GM21576 (cell line): Measurements from ENCODE around the gene ESYT3.

ENCODE experiments used
- ATAC-seq: cut with Tn5 transposase; IDR thresholded peaks from one replicate; pipeline ENCODE4 v1.9.1; 2021; ENCODE audit warnings: mild to moderate bottlenecking, moderate library complexity; ENCODE audit not compliant: unreplicated experiment

Gene ESYT3

DNA sequence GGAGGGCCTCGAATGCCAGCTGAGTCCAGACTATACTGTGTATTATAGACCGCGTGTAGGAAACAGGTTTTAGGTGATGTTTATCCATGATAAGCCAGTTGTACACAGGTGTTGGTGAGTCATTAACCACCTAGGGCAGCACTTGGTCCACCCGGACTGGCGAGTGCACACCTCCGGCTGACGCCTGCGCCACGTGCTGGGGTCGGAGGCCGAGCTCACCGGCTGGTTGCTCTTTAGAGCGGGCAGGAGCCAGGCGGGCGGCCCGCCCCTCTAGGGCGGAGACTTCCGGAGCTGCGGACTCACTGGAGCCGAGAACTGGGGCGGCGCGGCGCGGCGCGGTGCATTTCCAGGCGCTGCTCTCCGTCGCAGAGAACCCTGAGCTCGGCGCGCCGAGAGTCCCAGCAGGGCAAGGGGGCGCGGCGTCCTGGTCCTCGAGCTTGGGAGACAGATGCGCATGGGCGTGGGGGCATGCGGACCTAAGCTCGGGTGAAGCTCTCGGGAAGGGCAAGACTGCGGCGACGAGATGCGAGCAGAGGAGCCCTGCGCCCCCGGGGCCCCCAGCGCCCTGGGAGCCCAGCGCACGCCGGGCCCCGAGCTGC, at the start of gene ESYT3:
TSS of gene ESYT3 (plus strand) at position 341 of the 599 bp plus-strand sequence. CDS start at position 524, 183 bp downstream.
- no peak for ATAC-seq

DNA sequence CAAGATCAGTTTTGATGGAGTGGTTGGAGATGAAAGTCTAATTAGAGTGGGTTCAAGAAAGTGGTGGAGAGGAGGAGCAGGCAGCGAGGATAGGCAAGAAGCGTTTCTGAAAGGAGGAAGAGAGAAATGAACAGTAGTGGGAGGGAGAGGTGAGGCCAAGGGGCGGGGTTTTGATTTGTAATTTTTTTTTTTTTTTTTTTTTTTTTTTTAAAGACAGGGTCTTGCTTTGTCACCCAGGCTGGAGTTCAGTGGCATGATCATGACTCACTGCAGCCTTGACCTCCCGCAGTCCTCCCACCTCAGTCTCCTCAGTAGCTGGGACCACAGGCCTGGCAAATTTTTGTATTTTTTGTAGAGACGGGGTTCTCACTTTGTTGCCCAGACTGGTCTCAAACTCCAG, 49.4 kb upstream of the ESYT3 start:
- no peak for ATAC-seq

GRCh38 chr3:138389144-138389601, 45.2 kb upstream of the ESYT3 start:
- ATAC-seq: no peak

DNA sequence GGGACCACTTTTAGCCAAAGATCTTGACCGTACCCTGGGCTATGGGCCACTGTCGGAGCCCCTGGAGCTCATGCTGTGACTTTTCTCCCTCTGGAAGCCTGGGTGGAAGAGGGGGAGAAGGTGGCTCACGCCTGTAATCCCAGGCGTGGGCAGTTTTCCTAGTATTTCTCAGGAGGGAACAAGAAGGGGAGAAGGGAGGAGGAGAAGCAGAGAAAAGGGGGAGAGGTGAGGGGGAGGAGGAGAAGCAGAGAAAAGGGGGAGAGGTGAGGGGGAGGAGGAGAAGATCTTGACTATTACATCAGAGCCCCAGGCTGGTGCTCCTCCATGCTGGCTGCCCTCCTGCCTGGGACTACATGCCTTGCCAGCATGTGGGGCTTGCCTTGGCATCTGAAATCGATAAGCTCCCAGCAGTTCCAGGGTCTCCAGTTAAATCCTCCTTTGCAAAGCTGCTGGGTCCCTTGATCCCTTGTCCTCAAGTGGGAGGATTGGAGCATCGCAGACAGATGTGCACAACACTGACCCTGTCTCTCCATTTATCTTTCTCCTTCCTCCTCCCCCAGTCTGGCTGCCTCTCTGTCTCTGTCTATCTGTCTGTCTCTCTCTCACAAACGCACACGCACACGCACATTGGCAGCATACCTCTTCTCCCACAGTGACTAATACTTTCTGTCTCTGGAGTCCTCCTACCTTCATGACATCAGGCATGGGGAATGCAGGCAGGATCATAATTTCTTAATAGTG, 44.4 kb upstream of the ESYT3 start:
- ATAC-seq: no peak

DNA sequence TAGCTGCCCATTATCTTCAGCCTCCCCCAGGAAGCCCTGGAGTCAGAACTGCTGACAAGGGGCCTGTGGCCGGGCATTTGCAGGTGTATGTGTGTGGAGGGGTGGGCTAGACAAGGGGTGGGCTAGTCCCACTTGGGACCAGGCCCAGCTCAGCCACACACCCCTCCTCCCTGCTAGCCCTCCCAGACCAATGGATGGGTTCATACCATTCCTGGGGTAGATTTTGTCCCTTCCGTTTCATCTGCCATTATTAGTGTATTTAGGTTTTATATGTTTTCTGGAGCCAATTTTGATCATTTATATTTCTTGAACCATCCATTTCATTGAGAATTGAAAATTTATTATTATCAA, 43.9 kb upstream of the ESYT3 start:
- ATAC-seq: no peak

- ATAC-seq: no peak
Measured at GRCh38 chr3:138394156-138394555, 40.3 kb upstream of the ESYT3 start.

DNA sequence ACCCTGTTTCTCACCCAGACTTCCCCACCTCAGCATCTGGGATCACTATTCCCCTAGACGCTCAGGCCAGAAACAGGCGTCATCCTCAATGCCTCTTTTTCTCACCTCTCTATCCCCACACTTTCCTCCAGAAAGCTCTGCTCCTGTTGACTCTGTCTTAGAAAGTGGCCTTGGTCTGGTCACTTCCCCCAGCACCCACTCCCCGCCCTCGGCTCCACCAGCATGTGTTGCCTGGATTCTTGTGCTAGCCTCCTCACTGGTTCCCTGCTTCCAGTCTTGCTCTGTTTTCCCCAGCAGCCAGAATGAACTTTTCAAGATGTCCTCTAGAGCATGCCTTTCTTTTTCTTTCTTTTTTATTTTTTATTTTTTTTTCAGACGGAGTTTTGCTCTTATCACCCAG, 39.7 kb upstream of the ESYT3 start:
- no peak for ATAC-seq

DNA sequence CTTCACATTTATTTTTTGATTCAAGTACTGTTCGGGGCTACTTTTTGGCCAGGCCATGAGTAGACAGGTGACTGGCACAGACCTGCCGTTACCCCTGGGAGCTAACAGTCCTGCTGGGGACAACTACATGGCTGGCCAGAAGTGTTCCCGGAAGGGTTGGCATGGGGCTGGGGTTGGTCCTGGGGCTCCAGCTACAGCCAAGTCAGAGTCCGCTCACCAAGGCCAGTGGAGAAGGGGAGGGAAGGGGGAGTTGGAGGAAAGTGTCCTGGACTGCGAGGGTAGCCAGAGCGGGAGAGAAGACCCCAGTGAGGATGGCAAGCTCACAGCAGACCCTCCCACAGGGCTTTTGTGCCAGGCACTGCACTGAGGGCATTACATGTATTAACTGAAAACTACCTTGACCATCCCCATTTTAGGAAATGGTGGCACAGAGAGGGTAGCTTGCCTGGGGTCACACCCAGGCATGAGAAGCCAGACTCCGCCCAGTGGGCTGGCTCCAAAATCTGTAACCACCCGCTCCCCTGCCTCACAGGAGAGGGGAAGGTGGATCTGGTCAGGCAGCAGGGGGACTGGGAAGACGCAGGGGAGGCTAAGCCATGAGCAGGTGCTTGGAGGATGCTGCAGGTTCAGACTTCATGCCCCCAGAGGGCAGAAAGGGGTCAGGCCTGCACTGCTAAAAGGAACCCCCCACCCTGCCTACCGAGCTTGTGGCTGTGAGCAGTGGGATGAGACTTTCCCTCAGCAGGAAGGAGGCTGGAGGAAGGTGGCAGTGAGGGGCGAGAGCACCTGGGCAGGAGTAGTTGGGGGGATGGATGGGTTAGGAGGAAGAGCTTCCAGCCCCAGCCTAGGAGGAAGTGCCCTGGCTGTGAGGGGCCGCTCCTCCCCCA, 38.3 kb upstream of the ESYT3 start:
- ATAC-seq: no peak

DNA sequence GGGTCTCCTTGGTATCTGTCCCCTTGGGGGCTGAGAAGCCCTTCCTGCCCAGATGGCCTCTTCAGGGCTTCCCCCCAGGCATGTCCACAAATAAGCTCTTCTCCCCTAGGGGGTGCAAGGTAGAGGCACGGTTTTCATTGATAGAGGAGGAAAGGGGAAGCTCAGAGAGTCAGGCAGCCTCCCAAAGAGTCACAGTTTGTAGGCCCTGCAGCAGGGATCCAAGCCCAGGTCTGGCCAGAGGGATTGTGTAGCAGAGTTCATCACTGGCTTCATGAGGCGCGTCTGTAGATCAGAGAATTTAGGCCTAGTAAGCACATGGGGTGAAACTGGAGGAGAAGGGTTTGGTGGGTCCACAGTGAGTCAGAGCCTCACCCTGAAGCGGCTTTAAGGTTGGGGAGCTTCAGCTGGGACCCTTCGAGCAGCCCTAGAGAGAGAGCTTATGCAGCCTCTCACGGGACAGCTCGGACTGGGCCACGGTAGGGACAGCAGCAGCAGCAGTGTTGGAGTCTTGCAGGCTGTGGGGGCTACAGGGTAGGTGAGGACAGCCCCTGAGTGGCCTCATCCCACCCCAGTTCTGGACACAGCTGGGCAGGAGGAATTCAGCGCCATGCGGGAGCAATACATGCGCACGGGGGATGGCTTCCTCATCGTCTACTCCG, 37.5 kb upstream of the ESYT3 start:
- no peak for ATAC-seq

DNA sequence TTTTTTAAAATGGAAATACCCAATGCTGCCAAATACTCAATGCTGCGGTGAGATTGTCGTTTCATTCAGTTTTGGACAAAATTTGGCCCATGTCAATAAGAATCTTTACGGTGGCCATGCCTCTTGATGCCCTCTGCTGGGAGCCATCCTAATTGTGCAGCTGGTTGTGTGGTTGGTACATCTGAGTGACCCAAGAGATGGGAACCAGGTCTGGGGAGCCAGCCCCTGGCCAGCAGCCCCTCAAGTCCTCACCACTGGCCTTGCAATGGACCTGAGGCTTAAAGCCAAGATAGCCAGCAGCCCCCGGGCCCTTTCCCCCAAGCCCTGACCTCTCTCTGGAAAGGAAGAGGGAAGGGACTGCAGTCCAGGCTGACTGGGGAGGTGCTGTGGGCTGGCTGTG, 36.4 kb upstream of the ESYT3 start:
- no peak for ATAC-seq

DNA sequence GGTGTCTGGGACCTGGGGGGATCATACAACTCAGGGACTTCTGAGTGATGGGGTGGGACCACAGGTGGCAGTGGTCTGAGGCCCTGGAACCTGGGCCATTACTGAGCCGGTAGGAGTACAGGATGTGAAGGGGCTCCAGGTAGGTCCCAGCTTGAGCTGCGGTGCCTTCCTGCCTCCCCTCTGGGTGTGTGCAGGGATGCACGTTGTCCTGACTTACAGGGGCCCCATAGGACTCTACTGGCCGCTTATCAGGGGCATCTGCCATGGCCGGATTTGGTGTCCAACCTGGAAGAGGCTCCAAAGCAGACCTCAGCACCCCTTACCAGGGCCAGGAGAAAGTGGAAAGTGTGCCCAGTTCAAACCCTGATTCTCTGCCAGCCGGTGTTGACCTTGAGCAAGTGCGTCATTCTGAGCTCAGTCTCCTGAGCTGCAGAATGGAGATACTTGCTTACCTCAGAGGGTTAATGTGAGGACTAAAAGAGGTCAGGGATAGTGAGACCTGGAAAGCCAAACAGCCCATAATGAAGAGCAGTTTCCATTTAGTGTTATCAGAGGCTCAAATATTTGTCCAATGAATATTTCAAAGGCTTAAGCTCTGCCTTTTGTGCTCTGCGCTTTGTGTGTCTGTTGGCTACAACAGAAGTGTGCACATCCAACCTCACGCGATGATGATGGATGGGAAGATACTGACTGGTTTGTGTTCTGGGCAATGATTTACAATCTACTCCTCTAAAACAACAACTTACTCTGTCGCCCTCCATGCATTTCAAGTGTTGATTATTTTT, 35.4 kb upstream of the ESYT3 start:
- ATAC-seq: no peak

DNA sequence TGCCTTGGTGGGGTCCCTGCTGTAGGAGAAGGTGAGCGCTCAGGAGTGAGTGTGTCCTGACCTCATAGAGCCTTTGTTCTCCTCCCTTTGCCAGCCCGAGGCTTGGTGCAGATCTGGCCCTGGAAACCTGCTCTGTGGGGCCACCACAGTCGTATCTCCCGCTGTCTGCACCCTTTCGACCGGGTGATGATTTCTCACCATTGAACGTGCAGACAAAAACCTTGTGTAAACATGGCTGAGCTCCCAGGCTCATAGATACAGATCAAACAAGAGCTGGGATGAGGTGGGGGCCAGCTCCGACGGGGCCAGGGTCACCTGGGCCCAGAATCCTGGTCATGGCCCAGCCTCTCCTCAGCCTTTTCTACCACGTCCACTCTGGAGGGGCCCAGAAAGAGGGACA, 34.6 kb upstream of the ESYT3 start:
- no peak for ATAC-seq

DNA sequence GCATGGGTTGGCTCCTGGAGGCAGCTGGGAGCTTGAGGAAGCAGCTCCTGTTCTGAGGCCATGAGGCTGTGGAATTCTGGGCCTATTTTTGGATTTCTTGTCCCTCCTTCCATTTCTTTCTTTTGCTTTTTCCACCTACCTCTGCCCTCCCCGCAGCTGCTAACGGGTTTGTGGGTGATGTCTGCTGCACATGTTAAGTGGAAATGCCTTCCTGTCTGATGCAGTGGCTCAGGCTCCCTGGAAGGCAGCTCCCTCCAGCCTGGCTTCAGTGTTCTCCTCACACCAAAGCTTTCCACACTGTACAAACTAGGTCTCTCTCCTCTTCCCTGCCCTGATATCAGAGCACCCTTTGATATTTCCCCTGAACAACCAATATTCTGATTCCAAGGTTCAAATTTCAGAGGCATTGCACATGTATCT, 33.8 kb upstream of the ESYT3 start:
- no peak for ATAC-seq

GRCh38 chr3:138401834-138402233, 32.6 kb upstream of the ESYT3 start:
- ATAC-seq: no peak

GRCh38 chr3:138404121-138404520, 30.3 kb upstream of the ESYT3 start:
- ATAC-seq: no peak

- no peak for ATAC-seq
Measured at GRCh38 chr3:138405001-138405400, 29.4 kb upstream of the ESYT3 start.

GRCh38 chr3:138405486-138405885, 28.9 kb upstream of the ESYT3 start:
- ATAC-seq: no peak

DNA sequence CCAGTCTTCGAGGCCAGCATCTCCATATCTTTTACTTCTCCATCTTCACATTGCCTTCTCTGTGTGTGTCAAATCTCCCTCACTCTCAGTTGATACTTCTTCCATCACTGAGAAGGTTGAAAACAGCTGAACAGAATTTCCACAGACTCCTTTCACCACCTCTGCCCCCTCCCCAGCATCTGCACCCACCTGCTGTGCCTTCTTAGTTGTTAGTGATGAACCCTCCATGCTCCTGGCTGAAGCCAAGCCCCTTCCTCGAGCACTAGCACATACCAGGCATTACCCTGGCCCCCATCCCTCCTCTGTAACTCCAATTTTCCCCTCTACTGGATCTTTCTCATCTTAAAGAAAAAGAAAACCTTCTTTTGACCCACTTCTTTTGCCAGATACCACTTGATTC, 27.8 kb upstream of the ESYT3 start:
- no peak for ATAC-seq

- no peak for ATAC-seq
Measured at GRCh38 chr3:138407236-138407907, 27.0 kb upstream of the ESYT3 start.
